Panc1 (cell line): ENCODE measurements around the gene FAHD1. TPM values are rescaled to one million over a fixed set of nuclear protein-coding genes. Genes with fewer than 3 reads are reported as not detected.

ENCODE experiments used
- ATAC-seq: fragments of 200-7000 bp; cut with Tn5 transposase; 2 replicates; pipeline ENCODE4 v1.9.1; 2020; ENCODE audit warnings: mild to moderate bottlenecking, moderate library complexity
- BruUV-seq: library from RNA; stranded (reverse); fragments of 400-500 nt; replicated peaks from 2 replicates; lab custom pipeline; 2021; lab: Mats Ljungman, UMichigan
- CTCF ChIA-PET: fragments of 300-600 bp; sonication (Branson Sonifier 250); formaldehyde crosslinking; loops from one replicate; lab custom pipeline; 2022; ENCODE audit warnings: antibody characterized with exemption; lab: Charles Lee
- POLR2A ChIA-PET: fragments of 300-600 bp; sonication (Branson Sonifier 250); formaldehyde crosslinking; loops from one replicate; lab custom pipeline; 2022; ENCODE audit warnings: antibody characterized with exemption; lab: Charles Lee
- DNase-seq: peaks from one replicate; pipeline ENCODE4 v3.0.0-alpha.2; 2010; ENCODE audit warnings: low read depth, low spot score
- H3K27ac ChIP-seq: 2 replicates; pipeline ENCODE4 v1.5.1; 2011; ENCODE audit warnings: mild to moderate bottlenecking, low read length, inconsistent platforms
- H3K27me3 ChIP-seq: fragments of 200-500 bp; sonication (Bioruptor generic); 2 replicates; pipeline ENCODE4 v1.6.0; 2014; ENCODE audit warnings: low read length, inconsistent platforms; ENCODE audit not compliant: control insufficient read depth, insufficient read depth
- H3K36me3 ChIP-seq: fragments of 200-500 bp; sonication (Bioruptor generic); 2 replicates; pipeline ENCODE4 v1.5.1; 2014; ENCODE audit warnings: inconsistent platforms, mild to moderate bottlenecking, low read length, moderate library complexity; ENCODE audit not compliant: control insufficient read depth, insufficient read depth
- H3K4me1 ChIP-seq: 2 replicates; pipeline ENCODE4 v1.5.1; 2011; ENCODE audit warnings: inconsistent platforms, mild to moderate bottlenecking, low read length, moderate library complexity; ENCODE audit not compliant: control insufficient read depth, insufficient read depth
- H3K4me3 ChIP-seq, 2 experiments: 2 replicates each; pipeline ENCODE4 v1.5.1; 2011 to 2012; ENCODE audit warnings: low read depth in 2 of 2, low read length in 2 of 2, mild to moderate bottlenecking in 2 of 2, inconsistent platforms in 1 of 2, moderate library complexity in 1 of 2
- H3K9me3 ChIP-seq: fragments of 200-500 bp; sonication (Bioruptor generic); 2 replicates; pipeline ENCODE4 v1.5.1; 2014; ENCODE audit warnings: low read depth, mild to moderate bottlenecking, inconsistent platforms, low read length, moderate library complexity; ENCODE audit not compliant: control insufficient read depth, insufficient read depth
- POLR2AphosphoS5 ChIP-seq: IDR thresholded peaks from 2 replicates; pipeline ENCODE4 v1.6.1; 2012; ENCODE audit warnings: mild to moderate bottlenecking, low read depth, low read length, moderate library complexity
- SIN3A ChIP-seq: IDR thresholded peaks from 2 replicates; pipeline ENCODE4 v1.6.1; 2012; ENCODE audit warnings: low read depth, mild to moderate bottlenecking, low read length, moderate library complexity, borderline replicate concordance; ENCODE audit not compliant: insufficient read depth
- TCF7L2 ChIP-seq: IDR thresholded peaks from 2 replicates; pipeline ENCODE4 v1.6.1; 2011; ENCODE audit warnings: mild to moderate bottlenecking, low read depth, low read length, inconsistent platforms
- in situ Hi-C: cut with HindIII; loops from 2 replicates; pipeline ENCODE4 v1.10.0; 2016; ENCODE audit warnings: low sequenced_read_pairs, low pct_unique_long_range_greater_than_20kb
- intact Hi-C: fragments of 100-400 bp; cut with micrococcal nuclease; formaldehyde crosslinking; loops from one replicate; pipeline ENCODE4 v1.10.0; 2022; ENCODE audit not compliant: unreplicated experiment
- total RNA-seq: library from RNA; stranded (reverse); gene quantifications from one replicate; pipeline ENCODE4 v1.2.1, GENCODE V29; 2021; ENCODE audit not compliant: unreplicated experiment
- TF ChIP-seq, protein P1 (sequence below): fragments of 450-650 bp; IDR thresholded peaks from 2 replicates; pipeline ENCODE4 v1.5.1; 2017; ENCODE audit warnings: mild to moderate bottlenecking
- TF ChIP-seq, protein P2 (sequence below), 2 experiments: IDR thresholded peaks; 2 replicates each; pipeline ENCODE4 v1.6.1; 2011 to 2012; ENCODE audit warnings: low read depth in 2 of 2, control low read depth in 1 of 2, low read length in 1 of 2, mild to moderate bottlenecking in 1 of 2, moderate library complexity in 1 of 2; ENCODE audit not compliant: insufficient read depth in 1 of 2

Gene FAHD1
- total RNA-seq, 1 experiment from 2014 or later, result 34.6 TPM

DNA sequence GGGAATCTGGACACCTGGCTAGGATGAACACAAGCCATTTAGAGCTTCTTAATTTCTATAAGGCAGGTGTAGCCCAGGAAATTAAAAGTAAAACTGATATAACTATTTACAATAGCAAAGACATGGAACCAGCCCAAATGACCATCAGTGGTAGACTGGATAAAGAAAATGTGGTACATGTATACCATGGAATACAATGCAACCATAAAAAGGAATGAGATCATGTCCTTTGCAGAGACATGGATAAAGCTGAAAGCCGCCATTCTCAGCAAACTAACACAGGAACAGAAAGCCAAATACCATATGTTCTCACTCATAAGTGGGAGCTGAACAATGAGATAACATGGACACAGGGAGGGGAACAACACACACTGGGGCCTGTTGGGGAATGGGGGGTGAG, 19.4 kb downstream of the FAHD1 start:
- Histone ChIP-seq H3K4me3 (no peak overlapping the region), H3K9me3 (no peaks in the 10 kb centered on the region), H3K27me3 (0 out of 2 replicates have a peak, but pooled peaks cover 2% of the 10 kb centered on the region), H3K4me1 (no peaks in the 10 kb centered on the region), H3K27ac (no peak overlapping the region), H3K36me3 (no peaks in the 10 kb centered on the region)
- POLR2A ChIA-PET, result interaction anchor here (0.6 kb wide), 1 partner anchor 130 kb away, joined by 16 read pairs; no protein-coding TSS in a partner anchor
- DNase-seq (no peak), ATAC-seq (no peak)
- BruUV-seq, result no TSS peak
- intact Hi-C loops (no loop called here), in situ Hi-C loops (no loop called here)
- TF ChIP-seq TCF7L2 (no peak), POLR2AphosphoS5 (no peak), SIN3A (no peak)
- TF ChIP-seq, protein P1, sequence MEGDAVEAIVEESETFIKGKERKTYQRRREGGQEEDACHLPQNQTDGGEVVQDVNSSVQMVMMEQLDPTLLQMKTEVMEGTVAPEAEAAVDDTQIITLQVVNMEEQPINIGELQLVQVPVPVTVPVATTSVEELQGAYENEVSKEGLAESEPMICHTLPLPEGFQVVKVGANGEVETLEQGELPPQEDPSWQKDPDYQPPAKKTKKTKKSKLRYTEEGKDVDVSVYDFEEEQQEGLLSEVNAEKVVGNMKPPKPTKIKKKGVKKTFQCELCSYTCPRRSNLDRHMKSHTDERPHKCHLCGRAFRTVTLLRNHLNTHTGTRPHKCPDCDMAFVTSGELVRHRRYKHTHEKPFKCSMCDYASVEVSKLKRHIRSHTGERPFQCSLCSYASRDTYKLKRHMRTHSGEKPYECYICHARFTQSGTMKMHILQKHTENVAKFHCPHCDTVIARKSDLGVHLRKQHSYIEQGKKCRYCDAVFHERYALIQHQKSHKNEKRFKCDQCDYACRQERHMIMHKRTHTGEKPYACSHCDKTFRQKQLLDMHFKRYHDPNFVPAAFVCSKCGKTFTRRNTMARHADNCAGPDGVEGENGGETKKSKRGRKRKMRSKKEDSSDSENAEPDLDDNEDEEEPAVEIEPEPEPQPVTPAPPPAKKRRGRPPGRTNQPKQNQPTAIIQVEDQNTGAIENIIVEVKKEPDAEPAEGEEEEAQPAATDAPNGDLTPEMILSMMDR, result no peak
- TF ChIP-seq, protein P2, sequence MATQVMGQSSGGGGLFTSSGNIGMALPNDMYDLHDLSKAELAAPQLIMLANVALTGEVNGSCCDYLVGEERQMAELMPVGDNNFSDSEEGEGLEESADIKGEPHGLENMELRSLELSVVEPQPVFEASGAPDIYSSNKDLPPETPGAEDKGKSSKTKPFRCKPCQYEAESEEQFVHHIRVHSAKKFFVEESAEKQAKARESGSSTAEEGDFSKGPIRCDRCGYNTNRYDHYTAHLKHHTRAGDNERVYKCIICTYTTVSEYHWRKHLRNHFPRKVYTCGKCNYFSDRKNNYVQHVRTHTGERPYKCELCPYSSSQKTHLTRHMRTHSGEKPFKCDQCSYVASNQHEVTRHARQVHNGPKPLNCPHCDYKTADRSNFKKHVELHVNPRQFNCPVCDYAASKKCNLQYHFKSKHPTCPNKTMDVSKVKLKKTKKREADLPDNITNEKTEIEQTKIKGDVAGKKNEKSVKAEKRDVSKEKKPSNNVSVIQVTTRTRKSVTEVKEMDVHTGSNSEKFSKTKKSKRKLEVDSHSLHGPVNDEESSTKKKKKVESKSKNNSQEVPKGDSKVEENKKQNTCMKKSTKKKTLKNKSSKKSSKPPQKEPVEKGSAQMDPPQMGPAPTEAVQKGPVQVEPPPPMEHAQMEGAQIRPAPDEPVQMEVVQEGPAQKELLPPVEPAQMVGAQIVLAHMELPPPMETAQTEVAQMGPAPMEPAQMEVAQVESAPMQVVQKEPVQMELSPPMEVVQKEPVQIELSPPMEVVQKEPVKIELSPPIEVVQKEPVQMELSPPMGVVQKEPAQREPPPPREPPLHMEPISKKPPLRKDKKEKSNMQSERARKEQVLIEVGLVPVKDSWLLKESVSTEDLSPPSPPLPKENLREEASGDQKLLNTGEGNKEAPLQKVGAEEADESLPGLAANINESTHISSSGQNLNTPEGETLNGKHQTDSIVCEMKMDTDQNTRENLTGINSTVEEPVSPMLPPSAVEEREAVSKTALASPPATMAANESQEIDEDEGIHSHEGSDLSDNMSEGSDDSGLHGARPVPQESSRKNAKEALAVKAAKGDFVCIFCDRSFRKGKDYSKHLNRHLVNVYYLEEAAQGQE (IDR thresholded peaks at IDR 0.05; ENCODE audit: insufficient read depth in 1 of 2, low read depth in 2 of 2, low read length in 1 of 2), result no peak
- CTCF ChIA-PET, result no interaction called here

DNA sequence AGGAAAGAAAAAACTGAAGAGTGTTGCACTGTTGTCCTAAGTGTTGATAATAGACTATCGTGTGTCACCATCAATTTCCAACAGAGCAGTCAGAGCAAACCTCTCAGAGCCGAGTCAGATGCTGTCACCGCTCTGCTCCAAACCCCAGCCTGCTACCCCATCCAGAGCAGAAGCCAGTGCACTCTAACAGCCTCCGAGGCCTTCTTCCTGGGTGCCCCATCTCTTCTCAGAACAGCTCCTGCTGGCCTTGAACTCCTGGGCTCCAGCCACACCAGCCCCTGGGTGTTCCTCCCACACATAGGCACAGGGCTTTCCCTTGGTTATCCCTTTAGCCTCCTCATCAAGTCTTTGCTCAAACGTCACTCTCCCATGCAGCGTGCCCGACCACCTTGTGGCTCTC, 24.0 kb downstream of the FAHD1 start:
- in situ Hi-C loops (no loop called here), intact Hi-C loops (no loop called here)
- H3K4me3 ChIP-seq, result no peak overlapping the region
- DNase-seq (no peak), ATAC-seq (0 out of 2 replicates have a peak, but pooled peaks have one; percentile 51)
- no peak for TF ChIP-seq POLR2AphosphoS5
- TF ChIP-seq, protein P2 (IDR thresholded peaks at IDR 0.05; ENCODE audit: insufficient read depth in 1 of 2, low read depth in 2 of 2, low read length in 1 of 2), result no peak
- no peak for TF ChIP-seq TCF7L2
- TF ChIP-seq SIN3A, result no peak
- TF ChIP-seq, protein P1, result no peak
- BruUV-seq, result no TSS peak
- H3K27me3 ChIP-seq, result 0 out of 2 replicates have a peak, but pooled peaks cover 2% of the 10 kb centered on the region
- H3K27ac ChIP-seq, result no peak overlapping the region
- H3K4me1 ChIP-seq, result no peaks in the 10 kb centered on the region
- no peaks in the 10 kb centered on the region for H3K36me3 ChIP-seq
- H3K9me3 ChIP-seq, result no peaks in the 10 kb centered on the region
- ChIA-PET POLR2A (no interaction called here), CTCF (no interaction called here)
